ENCODE measurements around the gene CACNA2D3. TPM values are rescaled to one million over a fixed set of nuclear protein-coding genes. Genes with fewer than 3 reads are reported as not detected.

Gene CACNA2D3
- total and polyA plus RNA-seq, 4 experiments from 2014 or later: not detected

GRCh38 chr3:54836871-54837270, 714.5 kb downstream of the CACNA2D3 start:
- Histone ChIP-seq H3K36me3 (ENCODE audit: insufficient read depth, low read length) (no peaks in the 10 kb centered on the region), H3K4me3 (ENCODE audit: low read length in 2 of 2) (no peak overlapping the region), H3K27me3 (ENCODE audit: insufficient read depth, low read length) (no peaks in the 10 kb centered on the region), H3K27ac (ENCODE audit: low read depth, low read length) (no peak overlapping the region), H3K4me1 (ENCODE audit: insufficient read depth, low read length) (no peaks in the 10 kb centered on the region), H3K9me3 (ENCODE audit: control insufficient read depth in 1 of 2, low read length in 2 of 2) (no peaks in the 10 kb centered on the region)
- intact Hi-C loops (cut with micrococcal nuclease): no loop called here
- ChIA-PET POLR2A (ENCODE audit: partially characterized antibody) (no interaction called here), CTCF (ENCODE audit: partially characterized antibody) (no interaction called here)
- Mint-ChIP-seq H3K4me1 (no peaks in the 10 kb centered on the region), H3K27me3 (no peaks in the 10 kb centered on the region), H3K36me3 (no peaks in the 10 kb centered on the region), H3K4me3 (no peak overlapping the region), H3K27ac (no peak overlapping the region), H3K9me3 (peaks cover 0 to 5% (median 2%) of the 10 kb centered on the region in 8 donors)
- DNase-seq: no peak

DNA sequence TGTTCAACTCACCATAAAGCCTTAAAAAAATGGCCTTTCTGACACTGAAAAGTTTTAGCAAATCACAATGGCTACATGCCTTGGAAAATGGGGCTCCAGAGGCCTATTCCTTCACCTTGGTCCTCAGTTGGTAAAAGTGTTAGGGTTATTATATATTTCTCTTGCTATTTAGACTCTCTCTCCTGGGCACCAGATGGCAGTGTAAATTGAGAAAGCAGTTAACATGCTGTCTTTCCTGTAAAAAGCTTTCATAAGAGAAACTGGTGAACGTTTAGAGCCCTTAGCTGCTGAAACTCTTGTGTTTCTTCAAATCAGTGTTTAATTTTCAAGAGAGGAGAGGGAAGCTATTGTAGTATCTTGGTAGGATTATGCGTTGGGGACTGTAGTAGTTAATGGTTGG, 715.6 kb downstream of the CACNA2D3 start:
- intact Hi-C loops (cut with micrococcal nuclease): no loop called here
- H3K4me3 ChIP-seq (ENCODE audit: low read length in 2 of 2): no peak overlapping the region
- H3K4me3 Mint-ChIP-seq: no peak overlapping the region
- H3K4me1 Mint-ChIP-seq: no peaks in the 10 kb centered on the region
- H3K9me3 ChIP-seq (ENCODE audit: control insufficient read depth in 1 of 2, low read length in 2 of 2): no peaks in the 10 kb centered on the region
- peaks cover 0 to 2% (median 0%) of the 10 kb centered on the region in 8 donors for H3K9me3 Mint-ChIP-seq
- no peaks in the 10 kb centered on the region for H3K27me3 Mint-ChIP-seq
- no peak for DNase-seq
- H3K27ac Mint-ChIP-seq: no peak overlapping the region
- no peaks in the 10 kb centered on the region for H3K27me3 ChIP-seq (ENCODE audit: insufficient read depth, low read length)
- ChIA-PET CTCF (ENCODE audit: partially characterized antibody) (interaction anchor here (0.9 to 1.2 kb wide), 2 partner anchors 12 to 15 kb away, joined by 3 to 4 read pairs; no protein-coding TSS in a partner anchor), POLR2A (ENCODE audit: partially characterized antibody) (no interaction called here)
- H3K4me1 ChIP-seq (ENCODE audit: insufficient read depth, low read length): no peaks in the 10 kb centered on the region
- H3K36me3 Mint-ChIP-seq: no peaks in the 10 kb centered on the region
- H3K27ac ChIP-seq (ENCODE audit: low read depth, low read length): no peak overlapping the region
- H3K36me3 ChIP-seq (ENCODE audit: insufficient read depth, low read length): no peaks in the 10 kb centered on the region

DNA sequence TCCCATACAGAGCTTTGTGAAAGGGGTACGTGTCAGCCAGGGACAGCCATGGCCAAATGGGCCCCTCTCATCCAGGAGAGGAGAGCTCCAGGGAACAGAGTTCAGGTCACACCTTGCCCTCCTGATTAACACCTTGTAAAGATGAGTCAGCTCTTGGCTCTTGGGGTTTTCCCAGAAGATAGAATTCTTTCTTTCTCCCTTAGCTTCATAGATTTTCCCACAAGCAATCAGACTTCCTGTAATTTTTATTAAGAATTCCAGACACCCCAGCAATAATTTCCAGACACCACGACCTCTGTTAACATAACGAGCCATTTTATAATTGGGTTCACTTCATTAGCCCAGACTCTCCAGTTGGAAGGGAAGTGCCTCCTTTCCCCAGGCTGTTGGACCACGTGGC, 719.1 kb downstream of the CACNA2D3 start:
- Histone ChIP-seq H3K9me3 (ENCODE audit: control insufficient read depth in 1 of 2, low read length in 2 of 2) (no peaks in the 10 kb centered on the region), H3K4me1 (ENCODE audit: insufficient read depth, low read length) (no peaks in the 10 kb centered on the region), H3K27me3 (ENCODE audit: insufficient read depth, low read length) (no peaks in the 10 kb centered on the region), H3K36me3 (ENCODE audit: insufficient read depth, low read length) (no peaks in the 10 kb centered on the region), H3K4me3 (ENCODE audit: low read length in 2 of 2) (no peak overlapping the region), H3K27ac (ENCODE audit: low read depth, low read length) (no peak overlapping the region)
- CTCF ChIA-PET (ENCODE audit: partially characterized antibody): no interaction called here
- H3K4me1 Mint-ChIP-seq: no peaks in the 10 kb centered on the region
- H3K36me3 Mint-ChIP-seq: no peaks in the 10 kb centered on the region
- no peak for DNase-seq
- no peak overlapping the region for H3K27ac Mint-ChIP-seq
- peaks cover 0 to 6% (median 0%) of the 10 kb centered on the region in 8 donors for H3K9me3 Mint-ChIP-seq
- POLR2A ChIA-PET (ENCODE audit: partially characterized antibody): no interaction called here
- H3K27me3 Mint-ChIP-seq: peaks cover 0 to 2% of the 10 kb centered on the region in 2 donors
- intact Hi-C loops (cut with micrococcal nuclease): no loop called here
- no peak overlapping the region for H3K4me3 Mint-ChIP-seq

GRCh38 chr3:54843352-54843751, 721.0 kb downstream of the CACNA2D3 start:
- Histone ChIP-seq H3K27me3 (ENCODE audit: insufficient read depth, low read length) (no peaks in the 10 kb centered on the region), H3K4me3 (ENCODE audit: low read length in 2 of 2) (no peak overlapping the region), H3K4me1 (ENCODE audit: insufficient read depth, low read length) (no peaks in the 10 kb centered on the region), H3K36me3 (ENCODE audit: insufficient read depth, low read length) (no peaks in the 10 kb centered on the region), H3K9me3 (ENCODE audit: control insufficient read depth in 1 of 2, low read length in 2 of 2) (no peaks in the 10 kb centered on the region), H3K27ac (ENCODE audit: low read depth, low read length) (no peak overlapping the region)
- POLR2A ChIA-PET (ENCODE audit: partially characterized antibody): no interaction called here
- peaks cover 0 to 6% (median 0%) of the 10 kb centered on the region in 8 donors for H3K9me3 Mint-ChIP-seq
- DNase-seq: no peak
- peaks cover 0 to 2% of the 10 kb centered on the region in 2 donors for H3K27me3 Mint-ChIP-seq
- H3K4me1 Mint-ChIP-seq: no peaks in the 10 kb centered on the region
- CTCF ChIA-PET (ENCODE audit: partially characterized antibody): interaction anchor here (0.9 kb wide), 1 partner anchor 29 kb away, joined by 3 read pairs; no protein-coding TSS in a partner anchor
- intact Hi-C loops (cut with micrococcal nuclease): no loop called here
- no peak overlapping the region for H3K4me3 Mint-ChIP-seq
- H3K36me3 Mint-ChIP-seq: no peaks in the 10 kb centered on the region
- H3K27ac Mint-ChIP-seq: no peak overlapping the region

DNA sequence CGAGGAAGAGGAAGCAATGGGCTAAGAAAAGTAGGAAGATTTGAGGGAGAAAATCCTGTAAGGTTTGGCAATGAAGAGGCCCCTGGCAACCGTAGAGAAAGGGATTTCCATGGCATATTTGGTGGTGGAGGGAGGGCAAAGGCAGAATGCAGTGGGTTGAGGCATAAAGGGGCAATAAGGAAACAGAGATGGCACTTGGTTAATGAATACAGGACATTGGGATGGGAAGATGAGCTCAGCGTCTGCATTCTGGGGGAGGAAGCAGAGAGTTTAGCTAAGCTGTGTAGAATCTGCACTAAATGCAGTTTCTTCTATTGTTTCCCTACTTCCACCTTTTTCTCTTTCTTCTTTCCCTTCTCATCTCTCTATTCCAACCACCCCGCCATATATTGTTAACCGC, 721.9 kb downstream of the CACNA2D3 start:
- Histone ChIP-seq H3K27me3 (ENCODE audit: insufficient read depth, low read length) (no peaks in the 10 kb centered on the region), H3K36me3 (ENCODE audit: insufficient read depth, low read length) (no peaks in the 10 kb centered on the region), H3K27ac (ENCODE audit: low read depth, low read length) (no peak overlapping the region), H3K4me1 (ENCODE audit: insufficient read depth, low read length) (no peaks in the 10 kb centered on the region), H3K4me3 (ENCODE audit: low read length in 2 of 2) (no peak overlapping the region), H3K9me3 (ENCODE audit: control insufficient read depth in 1 of 2, low read length in 2 of 2) (no peaks in the 10 kb centered on the region)
- H3K36me3 Mint-ChIP-seq: no peaks in the 10 kb centered on the region
- H3K9me3 Mint-ChIP-seq: peaks cover 0 to 6% (median 0%) of the 10 kb centered on the region in 8 donors
- DNase-seq: no peak
- ChIA-PET POLR2A (ENCODE audit: partially characterized antibody) (no interaction called here), CTCF (ENCODE audit: partially characterized antibody) (no interaction called here)
- H3K4me1 Mint-ChIP-seq: no peaks in the 10 kb centered on the region
- intact Hi-C loops (cut with micrococcal nuclease): no loop called here
- H3K4me3 Mint-ChIP-seq: no peak overlapping the region
- no peak overlapping the region for H3K27ac Mint-ChIP-seq
- H3K27me3 Mint-ChIP-seq: peaks cover 0 to 2% of the 10 kb centered on the region in 2 donors

DNA sequence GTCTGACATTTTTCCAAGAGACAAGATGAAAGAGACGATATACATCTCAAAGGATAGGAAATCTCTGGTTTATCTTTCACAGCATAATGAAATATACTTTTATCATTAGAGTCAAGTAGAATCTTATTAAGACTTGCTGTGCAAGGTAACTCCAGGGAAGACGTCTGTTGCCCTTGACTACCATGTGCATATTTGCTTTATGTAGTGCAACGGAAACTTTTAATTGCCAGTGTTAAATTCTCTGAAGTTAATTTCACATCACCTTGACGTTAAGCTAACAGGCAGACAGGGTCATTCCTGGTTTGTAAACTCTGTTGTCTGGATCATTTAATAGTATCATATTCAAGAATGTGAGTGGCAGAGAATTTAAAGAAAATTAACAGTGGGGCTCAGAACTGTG, 722.7 kb downstream of the CACNA2D3 start:
- H3K27ac ChIP-seq (ENCODE audit: low read depth, low read length): no peak overlapping the region
- no peak overlapping the region for H3K4me3 Mint-ChIP-seq
- no peaks in the 10 kb centered on the region for H3K4me1 Mint-ChIP-seq
- DNase-seq: no peak
- no peak overlapping the region for H3K27ac Mint-ChIP-seq
- ChIA-PET CTCF (ENCODE audit: partially characterized antibody) (no interaction called here), POLR2A (ENCODE audit: partially characterized antibody) (no interaction called here)
- no peak overlapping the region for H3K4me3 ChIP-seq (ENCODE audit: low read length in 2 of 2)
- no peaks in the 10 kb centered on the region for H3K9me3 ChIP-seq (ENCODE audit: control insufficient read depth in 1 of 2, low read length in 2 of 2)
- H3K36me3 Mint-ChIP-seq: no peaks in the 10 kb centered on the region
- H3K36me3 ChIP-seq (ENCODE audit: insufficient read depth, low read length): no peaks in the 10 kb centered on the region
- H3K9me3 Mint-ChIP-seq: peaks cover 0 to 6% (median 0%) of the 10 kb centered on the region in 8 donors
- no peaks in the 10 kb centered on the region for H3K27me3 ChIP-seq (ENCODE audit: insufficient read depth, low read length)
- H3K4me1 ChIP-seq (ENCODE audit: insufficient read depth, low read length): no peaks in the 10 kb centered on the region
- intact Hi-C loops (cut with micrococcal nuclease): no loop called here
- peaks cover 0 to 2% of the 10 kb centered on the region in 2 donors for H3K27me3 Mint-ChIP-seq

GRCh38 chr3:54845551-54845950, 723.2 kb downstream of the CACNA2D3 start:
- H3K36me3 Mint-ChIP-seq: no peaks in the 10 kb centered on the region
- no peak overlapping the region for H3K27ac Mint-ChIP-seq
- H3K4me3 ChIP-seq (ENCODE audit: low read length in 2 of 2): no peak overlapping the region
- no peak for DNase-seq
- no peak overlapping the region for H3K4me3 Mint-ChIP-seq
- ChIA-PET POLR2A (ENCODE audit: partially characterized antibody) (no interaction called here), CTCF (ENCODE audit: partially characterized antibody) (no interaction called here)
- no peaks in the 10 kb centered on the region for H3K4me1 Mint-ChIP-seq
- H3K27ac ChIP-seq (ENCODE audit: low read depth, low read length): no peak overlapping the region
- peaks cover 0 to 2% of the 10 kb centered on the region in 2 donors for H3K27me3 Mint-ChIP-seq
- peaks cover 0 to 6% (median 0%) of the 10 kb centered on the region in 8 donors for H3K9me3 Mint-ChIP-seq
- no peaks in the 10 kb centered on the region for H3K4me1 ChIP-seq (ENCODE audit: insufficient read depth, low read length)
- H3K9me3 ChIP-seq (ENCODE audit: control insufficient read depth in 1 of 2, low read length in 2 of 2): no peaks in the 10 kb centered on the region
- H3K27me3 ChIP-seq (ENCODE audit: insufficient read depth, low read length): no peaks in the 10 kb centered on the region
- intact Hi-C loops (cut with micrococcal nuclease): no loop called here
- no peaks in the 10 kb centered on the region for H3K36me3 ChIP-seq (ENCODE audit: insufficient read depth, low read length)

DNA sequence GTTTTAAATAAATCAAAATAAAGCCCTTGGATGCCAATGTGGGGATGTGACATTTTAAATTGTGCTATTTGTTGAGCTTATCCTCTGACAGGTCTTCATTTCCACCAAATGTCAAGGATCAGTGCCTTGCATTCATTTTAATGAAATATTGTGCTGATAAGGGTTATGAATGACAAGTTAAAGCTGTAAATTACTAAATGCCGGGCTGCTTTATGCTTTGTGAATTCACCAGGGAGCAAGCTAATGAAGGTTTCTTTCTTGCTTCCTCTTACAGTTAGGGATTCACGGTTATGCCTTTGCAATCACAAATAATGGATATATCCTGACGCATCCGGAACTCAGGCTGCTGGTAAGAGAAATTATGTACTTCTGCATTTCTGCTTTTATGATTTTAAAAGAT, 723.8 kb downstream of the CACNA2D3 start:
- Mint-ChIP-seq H3K36me3 (no peaks in the 10 kb centered on the region), H3K27ac (no peak overlapping the region), H3K4me1 (no peaks in the 10 kb centered on the region), H3K9me3 (peaks cover 0 to 6% (median 0%) of the 10 kb centered on the region in 8 donors), H3K27me3 (peaks cover 0 to 2% of the 10 kb centered on the region in 2 donors), H3K4me3 (no peak overlapping the region)
- Histone ChIP-seq H3K27me3 (ENCODE audit: insufficient read depth, low read length) (no peaks in the 10 kb centered on the region), H3K27ac (ENCODE audit: low read depth, low read length) (no peak overlapping the region), H3K4me1 (ENCODE audit: insufficient read depth, low read length) (no peaks in the 10 kb centered on the region), H3K4me3 (ENCODE audit: low read length in 2 of 2) (no peak overlapping the region), H3K36me3 (ENCODE audit: insufficient read depth, low read length) (no peaks in the 10 kb centered on the region), H3K9me3 (ENCODE audit: control insufficient read depth in 1 of 2, low read length in 2 of 2) (no peaks in the 10 kb centered on the region)
- intact Hi-C loops (cut with micrococcal nuclease): no loop called here
- DNase-seq: no peak
- ChIA-PET CTCF (ENCODE audit: partially characterized antibody) (no interaction called here), POLR2A (ENCODE audit: partially characterized antibody) (no interaction called here)

Data from CD4-positive, alpha-beta memory T cell (primary cell).